GM19099 (cell line): ENCODE results near the gene CLSTN2.

ENCODE experiments used
- POLR2A ChIP-seq: IDR thresholded peaks from 3 replicates; pipeline ENCODE4 v1.6.1; 2011; ENCODE audit warnings: low read depth; ENCODE audit not compliant: insufficient read length; ENCODE audit errors: extremely low read depth

Gene CLSTN2

DNA sequence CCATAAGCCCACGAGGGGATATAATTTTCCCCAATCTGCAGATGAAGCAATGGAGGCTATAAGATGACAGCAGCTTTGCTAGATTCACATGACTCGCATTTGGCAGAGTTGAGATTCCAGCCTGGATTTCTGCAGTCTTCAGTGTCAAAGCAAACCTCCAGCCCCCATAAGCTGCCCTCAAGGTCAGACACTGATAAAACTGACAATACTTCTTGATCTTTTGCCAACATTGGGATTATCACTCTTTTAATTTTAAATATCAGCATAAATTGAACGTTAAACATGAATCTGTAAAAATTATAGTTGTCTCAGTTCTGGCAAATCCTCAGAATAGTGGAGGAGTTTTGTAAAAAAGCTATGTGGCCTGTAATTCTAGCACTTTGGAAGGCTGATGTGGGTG, 508.8 kb downstream of the CLSTN2 start:
- no peak for TF ChIP-seq POLR2A

DNA sequence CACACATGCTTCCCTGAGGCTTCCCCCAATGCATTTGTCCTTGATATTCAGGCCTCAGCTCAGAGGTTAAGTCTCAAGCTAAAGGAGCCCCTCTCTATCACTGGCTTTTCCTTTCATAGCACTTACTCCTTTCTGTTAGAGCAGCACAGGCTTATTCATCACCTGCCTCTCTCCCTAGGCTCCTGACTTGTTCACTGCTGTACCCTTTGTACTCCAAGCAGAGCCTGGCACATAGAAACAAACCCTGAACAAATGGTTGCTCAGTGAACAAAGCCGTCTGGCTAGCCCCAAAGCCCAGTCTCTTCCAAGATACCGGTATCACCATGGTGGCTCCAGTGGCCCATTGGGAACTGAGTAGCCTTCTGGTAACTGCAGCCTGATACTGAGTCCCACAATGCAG, 511.7 kb downstream of the CLSTN2 start:
- TF ChIP-seq POLR2A, result no peak

DNA sequence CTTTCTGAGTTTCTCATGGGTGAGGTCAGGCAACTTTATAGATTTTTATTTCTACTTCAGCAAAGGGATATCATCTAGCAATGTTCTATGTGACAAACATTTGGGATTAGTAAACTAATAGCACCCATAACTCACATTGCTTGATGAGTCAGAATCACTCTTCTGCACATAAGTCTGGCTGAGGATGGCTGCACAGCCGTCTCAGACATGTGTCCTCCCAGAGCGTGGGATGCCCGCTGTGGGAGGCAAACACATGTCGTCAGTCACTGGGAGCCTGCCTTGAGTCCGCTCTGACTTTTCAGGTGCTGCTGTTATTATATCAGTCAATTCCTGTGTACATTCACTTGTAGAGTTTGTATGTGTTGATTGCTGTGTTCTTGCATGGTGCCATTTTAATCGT, 512.2 kb downstream of the CLSTN2 start:
- TF ChIP-seq POLR2A, result no peak

DNA sequence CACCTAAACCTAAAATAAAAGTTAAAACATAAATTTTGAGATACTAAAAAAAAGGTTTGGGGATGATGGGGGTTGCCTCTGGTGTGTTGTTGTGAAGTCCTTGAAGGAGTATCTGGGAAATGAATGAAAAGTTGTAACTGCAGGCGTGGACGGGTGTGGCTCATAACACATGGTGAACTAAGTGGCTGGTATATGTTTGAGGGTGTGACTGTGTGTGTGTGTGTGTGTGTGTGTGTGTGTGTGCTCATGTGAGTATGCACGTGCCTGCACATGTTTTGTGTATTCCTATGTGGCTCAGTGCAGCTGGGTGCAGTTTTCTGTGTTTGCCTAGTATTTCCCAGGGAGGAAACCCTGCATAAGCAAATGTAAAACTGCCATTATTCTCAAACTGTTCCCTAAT, 513.0 kb downstream of the CLSTN2 start:
- TF ChIP-seq POLR2A, result no peak

DNA sequence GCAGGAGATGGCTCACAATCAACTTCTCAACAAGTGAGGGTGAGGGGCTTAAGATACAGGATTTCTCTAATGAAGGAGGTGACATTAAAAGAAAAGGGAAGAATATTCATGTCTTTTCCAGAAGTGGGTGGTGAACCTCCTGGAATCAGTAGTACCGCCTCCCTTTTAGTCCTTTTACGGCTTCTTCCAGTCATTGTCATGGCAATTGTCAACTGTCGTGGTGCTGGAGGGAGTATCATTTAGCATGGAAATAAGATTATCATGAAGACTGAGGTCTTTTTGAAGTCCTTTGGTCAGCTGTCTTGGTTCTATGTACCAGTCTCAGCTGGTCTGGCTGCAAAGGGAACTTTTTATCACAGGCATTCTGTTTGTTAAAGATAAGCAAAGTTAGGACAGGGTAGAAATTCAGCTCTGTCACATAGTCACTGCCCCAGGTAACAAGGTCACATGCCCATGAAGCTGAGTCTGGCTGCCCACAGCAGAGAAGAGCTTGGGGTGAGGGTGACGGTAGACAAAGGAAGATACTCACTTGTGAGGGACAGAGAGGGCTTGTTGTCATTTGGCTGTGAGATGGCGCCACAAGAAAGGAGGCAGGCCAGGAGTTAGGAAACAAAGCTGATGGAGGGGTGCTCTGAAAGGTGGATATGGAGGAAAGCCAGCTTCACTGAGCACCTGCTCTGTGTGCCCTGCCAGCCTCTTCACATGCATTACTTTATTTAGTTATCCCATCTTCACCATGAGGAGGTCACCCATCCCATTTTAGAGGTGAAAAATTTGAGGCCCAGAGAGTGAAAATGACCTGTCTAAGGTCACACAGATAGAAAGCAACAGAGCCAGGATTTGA, 514.6 kb downstream of the CLSTN2 start:
- no peak for TF ChIP-seq POLR2A

DNA sequence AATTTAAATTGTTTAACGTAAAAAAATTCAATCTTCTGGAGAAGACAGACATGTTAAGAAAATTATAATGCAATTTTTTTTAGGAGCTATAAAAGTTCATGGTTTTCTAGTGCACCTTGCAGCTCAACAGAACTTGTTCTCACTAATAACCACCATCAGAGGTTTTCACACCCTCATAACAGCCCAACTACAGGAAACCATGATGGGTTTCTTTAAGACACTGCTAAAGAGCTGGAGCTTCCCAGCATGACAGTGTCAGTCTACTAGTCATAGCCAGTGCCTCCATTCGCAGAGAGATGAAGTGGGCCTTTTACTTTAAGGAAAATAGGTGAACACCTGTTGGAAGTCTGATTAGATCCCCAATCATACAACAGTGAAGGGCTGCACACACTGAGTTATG, 518.8 kb downstream of the CLSTN2 start:
- TF ChIP-seq POLR2A, result no peak

DNA sequence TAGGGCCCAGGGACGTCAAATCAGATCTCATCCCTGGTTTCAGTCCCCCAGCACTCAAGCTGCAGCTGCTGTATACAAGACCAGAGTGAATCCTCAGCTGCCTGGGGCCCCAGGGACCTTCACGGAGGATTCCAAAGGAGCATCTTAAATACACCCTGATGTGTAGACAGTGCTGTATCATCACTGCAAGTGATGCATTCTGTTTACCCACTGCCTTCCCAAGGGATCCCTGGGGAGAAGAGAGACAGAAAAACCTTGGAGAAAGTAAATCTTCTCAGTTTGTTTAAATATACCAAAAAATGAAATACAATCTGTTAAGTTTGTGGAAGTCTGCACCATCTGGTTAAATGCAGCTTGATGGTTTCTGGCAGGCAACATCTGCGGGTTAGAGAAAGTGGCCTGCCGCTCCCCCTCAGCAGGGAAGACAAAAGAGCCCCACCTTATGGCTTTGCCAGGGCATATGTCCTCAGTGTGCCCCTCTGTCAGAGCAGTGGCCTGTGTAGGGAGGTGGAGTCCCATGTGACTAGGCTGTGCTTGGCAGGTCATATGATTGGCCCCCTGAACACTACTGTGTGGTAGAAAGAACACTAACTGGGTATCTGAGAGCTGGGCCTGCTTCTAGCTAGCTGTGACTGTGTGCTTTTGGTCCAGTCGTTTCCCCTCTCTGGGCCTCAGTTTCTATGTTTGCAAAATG, 520.7 kb downstream of the CLSTN2 start:
- no peak for TF ChIP-seq POLR2A

DNA sequence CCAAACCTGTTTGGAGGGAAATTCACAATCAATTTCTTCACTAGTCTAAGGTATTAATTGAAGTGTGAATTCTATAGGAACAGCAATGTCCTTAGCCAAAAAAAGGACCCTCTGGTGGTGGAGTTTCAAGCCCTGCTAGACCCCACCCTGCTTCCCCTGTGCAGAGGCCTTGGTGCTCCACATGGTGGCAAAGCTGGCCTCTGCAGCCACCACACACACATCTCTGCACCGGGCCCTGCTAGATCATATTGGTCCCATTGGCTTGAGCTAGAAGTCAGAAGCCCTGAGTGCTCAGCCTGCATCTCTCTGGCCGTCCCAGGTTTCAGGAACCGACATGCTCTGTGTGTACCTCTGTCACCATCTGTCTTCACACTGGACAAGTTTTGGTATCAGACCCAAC, 522.0 kb downstream of the CLSTN2 start:
- no peak for TF ChIP-seq POLR2A

DNA sequence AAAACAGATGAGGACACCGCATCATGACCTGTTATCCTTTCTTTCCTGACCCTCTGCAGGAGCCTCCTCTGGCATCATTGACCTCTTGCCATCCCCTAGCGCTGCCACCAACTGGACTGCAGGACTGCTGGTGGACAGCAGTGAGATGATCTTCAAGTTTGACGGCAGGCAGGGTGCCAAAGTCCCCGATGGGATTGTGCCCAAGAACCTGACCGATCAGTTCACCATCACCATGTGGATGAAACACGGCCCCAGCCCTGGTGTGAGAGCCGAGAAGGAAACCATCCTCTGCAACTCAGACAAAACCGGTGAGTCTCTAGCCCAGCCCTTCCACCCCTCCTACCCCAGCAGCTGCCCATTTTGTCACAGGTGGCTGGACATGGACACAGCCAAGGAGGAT, 524.5 kb downstream of the CLSTN2 start:
- no peak for TF ChIP-seq POLR2A

DNA sequence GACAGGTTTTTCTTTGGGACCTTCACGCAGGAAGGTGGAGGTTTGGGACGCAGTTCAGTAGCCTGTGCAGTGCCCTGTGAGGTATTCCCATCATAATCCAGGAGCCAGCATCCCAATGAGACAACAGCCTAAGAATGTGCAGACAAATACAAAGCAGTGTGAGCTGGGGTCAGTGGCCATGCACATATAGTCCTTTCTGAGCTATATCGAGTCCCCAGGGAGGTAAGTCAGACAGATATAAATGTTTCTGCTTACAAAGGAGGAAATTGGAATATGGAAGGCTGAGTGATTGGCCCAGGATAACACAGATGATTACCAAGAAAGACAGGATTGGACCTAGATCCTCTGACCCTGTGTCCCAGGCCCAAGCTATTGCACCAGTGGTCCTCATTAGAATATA, 526.3 kb downstream of the CLSTN2 start:
- no peak for TF ChIP-seq POLR2A

DNA sequence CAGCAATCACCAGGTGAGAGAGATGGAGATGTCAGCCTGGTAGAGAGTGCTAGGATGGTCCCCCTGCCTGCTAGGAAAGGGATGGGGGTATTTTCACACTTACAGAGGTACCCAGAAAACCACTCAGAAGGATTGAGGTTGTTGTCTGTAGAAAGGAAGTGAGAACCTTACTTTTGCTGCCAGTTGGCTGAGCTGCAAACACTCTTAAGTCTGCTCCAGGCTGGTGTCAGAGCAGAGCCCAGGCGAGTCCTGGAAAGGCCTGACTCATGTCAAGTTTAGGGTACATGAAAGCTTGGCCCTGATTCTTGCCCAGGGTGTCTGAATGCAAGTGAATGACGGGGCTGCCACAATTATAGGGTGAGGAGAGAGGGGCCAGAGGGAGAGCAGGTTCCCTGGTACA, 528.4 kb downstream of the CLSTN2 start:
- TF ChIP-seq POLR2A, result no peak

DNA sequence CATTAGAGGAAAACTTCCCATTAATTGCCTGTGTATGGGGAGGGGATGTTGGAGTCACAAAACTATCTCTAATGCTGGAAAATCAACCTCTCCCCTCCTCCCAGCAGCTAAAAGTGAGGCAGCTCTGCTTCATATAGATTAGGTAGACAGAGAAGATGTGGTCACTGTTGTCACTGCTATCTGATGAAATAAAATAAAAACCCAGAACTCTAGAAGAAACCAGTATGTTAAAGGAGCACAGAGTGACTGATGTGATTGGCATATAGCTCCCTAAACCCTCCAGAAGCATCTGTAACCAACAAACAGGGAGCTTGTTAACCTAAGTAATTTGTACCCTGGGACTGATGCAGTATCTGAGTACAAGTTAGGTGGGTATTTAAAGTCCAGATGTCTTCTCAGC, 531.0 kb downstream of the CLSTN2 start:
- TF ChIP-seq POLR2A, result no peak

DNA sequence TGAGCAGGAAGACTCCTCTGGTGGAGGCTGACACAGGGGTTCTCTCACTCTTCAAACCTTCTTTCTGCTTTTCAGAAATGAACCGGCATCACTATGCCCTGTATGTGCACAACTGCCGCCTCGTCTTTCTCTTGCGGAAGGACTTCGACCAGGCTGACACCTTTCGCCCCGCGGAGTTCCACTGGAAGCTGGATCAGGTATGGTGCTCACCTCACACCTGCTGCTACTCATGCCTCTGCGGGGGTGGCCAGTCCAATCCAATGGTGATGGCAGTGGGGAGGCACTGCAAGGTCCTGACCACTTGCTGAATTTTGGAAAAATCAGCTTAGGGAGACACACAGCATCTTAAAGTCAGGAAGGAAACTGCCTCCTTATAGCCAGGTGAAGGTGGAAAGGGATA, 531.5 kb downstream of the CLSTN2 start:
- TF ChIP-seq POLR2A, result no peak

DNA sequence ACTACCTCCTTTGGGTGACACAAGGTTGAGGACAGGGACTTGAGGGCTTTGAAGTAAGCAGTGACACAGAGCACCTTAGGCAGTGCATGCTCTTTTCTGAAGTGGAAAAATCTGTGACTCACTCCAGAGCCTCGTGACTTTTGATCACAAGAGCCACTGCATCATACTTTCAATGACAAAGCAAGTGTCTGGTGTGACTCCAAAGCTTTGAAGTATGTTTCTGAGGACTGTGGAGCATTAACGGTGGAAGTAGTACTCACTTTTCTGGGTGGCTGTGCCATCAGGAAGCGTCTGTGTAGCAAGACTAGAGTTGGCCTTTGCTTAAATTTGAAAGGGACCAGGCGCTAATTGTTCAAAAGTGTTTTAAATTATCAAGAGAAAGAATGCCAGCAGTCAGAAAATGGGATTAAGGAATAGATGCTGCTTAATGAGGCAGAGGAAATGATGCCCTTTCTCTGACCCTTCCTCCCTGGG, 532.2 kb downstream of the CLSTN2 start:
- no peak for TF ChIP-seq POLR2A

DNA sequence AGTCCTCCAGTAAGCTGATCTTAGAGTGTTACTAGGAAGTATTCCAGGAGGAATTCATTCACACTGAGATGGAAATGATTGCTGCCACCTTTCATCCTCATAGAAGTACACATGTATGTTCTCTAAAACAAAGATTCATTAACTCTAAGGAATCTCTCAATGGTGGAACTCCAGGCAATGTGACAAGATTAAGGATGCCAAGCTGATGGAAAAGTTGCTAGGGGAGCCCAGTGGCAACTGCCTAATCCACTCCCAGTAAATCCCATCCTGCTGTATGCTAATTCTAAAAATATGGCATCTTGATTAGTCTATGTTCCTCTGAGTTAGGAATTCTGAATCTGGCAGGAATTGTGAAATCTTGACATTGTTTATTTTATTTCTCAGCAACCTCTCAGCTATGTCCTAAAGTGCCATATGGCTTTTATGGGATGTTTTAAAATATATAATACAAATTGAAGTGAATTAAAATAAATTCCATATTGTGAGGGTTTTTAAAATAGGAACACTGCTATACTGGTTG, 532.9 kb downstream of the CLSTN2 start:
- no peak for TF ChIP-seq POLR2A

DNA sequence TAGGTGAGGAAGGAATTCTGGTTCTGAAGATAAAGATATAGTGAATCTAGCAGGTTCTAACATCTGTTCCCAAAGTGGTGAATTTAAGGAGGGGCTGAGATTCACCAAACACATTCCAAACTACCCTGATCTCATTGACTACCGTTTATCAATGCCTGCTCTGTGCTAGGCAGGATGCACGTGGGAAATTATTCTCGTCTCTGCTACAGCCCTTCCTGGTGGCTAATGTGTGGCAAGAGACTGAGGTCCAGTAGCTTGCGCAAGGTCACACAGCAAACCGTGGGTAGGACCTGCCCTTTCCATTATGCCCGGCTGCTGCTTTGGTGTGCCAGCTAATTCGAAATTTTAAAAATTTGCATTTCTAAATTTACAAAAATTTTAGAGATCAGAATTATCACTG, 533.4 kb downstream of the CLSTN2 start:
- TF ChIP-seq POLR2A, result no peak
